D721Med (cell line): ENCODE data around the gene SREBF1.

ENCODE experiments used
- DNase-seq: peaks from one replicate; pipeline ENCODE4 v3.0.0; 2011; ENCODE audit warnings: low spot score; ENCODE audit not compliant: insufficient read length
- FAIRE-seq: peaks from 2 replicates; lab custom pipeline; 2011; peaks lifted over from hg19 to GRCh38; lab: Jason Lieb, UNC
- TF ChIP-seq, protein P1 (sequence below): IDR thresholded peaks from 2 replicates; pipeline ENCODE4 v1.5.1; 2012; ENCODE audit warnings: mild to moderate bottlenecking, control low read depth; ENCODE audit not compliant: insufficient read depth; ENCODE audit errors: missing control alignments

SREBF1 gene

DNA sequence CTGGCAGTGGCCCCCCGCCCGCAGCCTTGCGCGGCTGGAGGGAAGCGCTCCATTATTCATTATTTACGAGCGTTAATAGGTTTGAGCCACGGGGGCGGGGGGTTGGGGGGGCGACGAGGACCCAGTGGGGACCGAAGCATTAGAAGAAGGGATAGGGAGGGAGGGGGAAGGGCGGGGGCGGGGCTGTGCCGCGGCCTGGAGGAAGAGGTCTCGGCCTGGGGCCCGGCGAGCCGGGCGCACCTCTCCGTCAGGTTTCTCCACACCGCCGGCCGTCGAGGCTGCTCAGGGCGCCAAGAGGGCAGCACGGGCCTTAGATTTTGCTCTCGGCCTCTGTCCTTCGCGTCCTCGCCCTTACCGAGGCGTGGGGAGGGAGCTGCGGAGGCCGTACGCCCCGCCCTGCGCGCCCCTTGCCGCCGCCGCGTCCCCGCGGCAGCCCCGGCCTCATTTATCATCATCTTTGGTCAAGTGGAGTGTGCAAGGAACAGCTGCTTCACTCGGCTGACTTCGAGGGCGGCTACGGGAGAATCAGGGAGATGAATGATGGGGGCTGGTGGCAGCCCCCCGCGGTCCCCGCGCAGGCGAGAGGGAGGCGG, 54.2 kb downstream of the SREBF1 start:
- FAIRE-seq = no peak

DNA sequence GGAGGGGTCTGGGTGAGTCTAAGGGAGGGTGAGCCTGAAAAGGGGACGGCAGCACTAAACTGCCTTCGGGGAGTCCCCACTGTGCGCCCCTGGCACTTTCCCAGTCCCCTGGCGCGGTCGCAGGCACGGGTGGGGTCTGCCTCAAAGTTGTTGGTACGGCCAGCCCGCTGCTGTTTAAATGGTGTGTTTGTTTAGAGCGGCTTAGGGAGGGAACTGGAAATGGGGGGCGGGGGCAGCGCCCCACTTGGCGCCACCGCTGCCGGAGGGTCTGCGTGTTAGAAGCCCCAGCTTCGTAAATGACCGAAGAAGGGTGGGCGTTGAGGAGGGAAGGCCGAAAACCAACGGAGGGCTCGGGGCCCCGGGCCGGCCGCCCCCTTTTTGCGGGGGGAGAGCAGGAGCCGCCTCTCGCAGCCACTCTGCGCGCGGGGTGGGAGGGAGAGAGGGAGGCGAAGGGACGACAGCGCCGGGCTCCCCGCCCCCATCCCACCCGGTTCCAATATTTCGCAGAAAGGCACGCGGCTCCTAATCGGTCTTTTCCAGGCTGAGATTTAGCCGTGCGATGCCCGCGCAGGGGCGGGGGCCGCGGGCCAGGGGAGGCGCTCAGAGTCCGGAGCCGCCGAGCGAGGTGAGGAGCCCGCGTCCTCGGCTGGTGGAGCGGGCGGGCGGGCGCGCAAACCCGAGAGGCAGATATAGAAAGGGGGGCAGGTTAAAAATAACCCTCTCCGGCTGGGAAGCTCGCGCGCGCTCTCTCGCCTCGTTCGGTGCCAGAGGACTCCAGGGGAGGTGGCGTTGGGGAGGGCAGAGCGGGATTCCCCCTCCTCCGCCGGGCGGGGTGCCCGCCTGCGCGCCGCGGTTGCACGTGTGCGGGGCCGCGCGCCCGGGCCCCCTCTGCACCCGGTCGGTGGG, 54.9 kb downstream of the SREBF1 start:
- no peak for FAIRE-seq
- TF ChIP-seq, protein P1, sequence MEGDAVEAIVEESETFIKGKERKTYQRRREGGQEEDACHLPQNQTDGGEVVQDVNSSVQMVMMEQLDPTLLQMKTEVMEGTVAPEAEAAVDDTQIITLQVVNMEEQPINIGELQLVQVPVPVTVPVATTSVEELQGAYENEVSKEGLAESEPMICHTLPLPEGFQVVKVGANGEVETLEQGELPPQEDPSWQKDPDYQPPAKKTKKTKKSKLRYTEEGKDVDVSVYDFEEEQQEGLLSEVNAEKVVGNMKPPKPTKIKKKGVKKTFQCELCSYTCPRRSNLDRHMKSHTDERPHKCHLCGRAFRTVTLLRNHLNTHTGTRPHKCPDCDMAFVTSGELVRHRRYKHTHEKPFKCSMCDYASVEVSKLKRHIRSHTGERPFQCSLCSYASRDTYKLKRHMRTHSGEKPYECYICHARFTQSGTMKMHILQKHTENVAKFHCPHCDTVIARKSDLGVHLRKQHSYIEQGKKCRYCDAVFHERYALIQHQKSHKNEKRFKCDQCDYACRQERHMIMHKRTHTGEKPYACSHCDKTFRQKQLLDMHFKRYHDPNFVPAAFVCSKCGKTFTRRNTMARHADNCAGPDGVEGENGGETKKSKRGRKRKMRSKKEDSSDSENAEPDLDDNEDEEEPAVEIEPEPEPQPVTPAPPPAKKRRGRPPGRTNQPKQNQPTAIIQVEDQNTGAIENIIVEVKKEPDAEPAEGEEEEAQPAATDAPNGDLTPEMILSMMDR = no peak
- no peak for DNase-seq

More for the DNA sequence above, 54.2 kb downstream of the SREBF1 start:
- DNase-seq = no peak
- TF ChIP-seq, protein P1 = no peak

DNA sequence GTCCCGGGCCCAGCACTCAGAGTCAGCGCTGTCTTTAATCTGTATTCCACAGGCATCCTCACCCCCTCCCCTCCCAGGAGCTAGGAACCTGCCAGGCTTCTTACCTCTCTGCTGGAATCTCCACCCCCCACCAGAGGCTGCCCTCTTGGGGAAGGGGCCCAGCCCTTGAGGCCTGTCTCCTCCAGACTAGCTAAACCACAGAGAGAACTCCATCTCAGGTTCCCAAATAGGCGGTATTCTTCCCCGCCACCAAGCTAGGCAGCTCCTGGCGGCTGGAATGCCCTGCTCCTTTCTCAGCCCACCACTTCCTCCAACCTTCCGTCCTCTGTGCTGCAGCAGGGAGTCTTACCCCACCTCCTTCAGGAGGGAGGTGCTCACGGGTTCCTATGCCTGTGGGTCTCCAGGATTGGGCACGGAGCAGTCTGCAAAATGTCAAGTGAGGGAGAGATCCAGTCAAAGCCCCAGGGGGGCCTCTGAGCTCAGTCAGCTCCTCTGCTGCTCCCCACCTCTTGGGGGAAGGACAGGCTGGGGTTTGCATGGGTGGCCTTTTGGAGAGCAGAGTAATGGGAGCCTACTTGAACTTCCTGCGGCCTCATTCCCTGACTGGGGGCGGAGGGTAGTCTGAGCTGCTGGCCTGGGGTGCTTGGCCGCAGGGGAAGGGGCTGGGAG, 55.7 kb downstream of the SREBF1 start:
- FAIRE-seq (no peak), DNase-seq (no peak)
- TF ChIP-seq, protein P1 = no peak

DNA sequence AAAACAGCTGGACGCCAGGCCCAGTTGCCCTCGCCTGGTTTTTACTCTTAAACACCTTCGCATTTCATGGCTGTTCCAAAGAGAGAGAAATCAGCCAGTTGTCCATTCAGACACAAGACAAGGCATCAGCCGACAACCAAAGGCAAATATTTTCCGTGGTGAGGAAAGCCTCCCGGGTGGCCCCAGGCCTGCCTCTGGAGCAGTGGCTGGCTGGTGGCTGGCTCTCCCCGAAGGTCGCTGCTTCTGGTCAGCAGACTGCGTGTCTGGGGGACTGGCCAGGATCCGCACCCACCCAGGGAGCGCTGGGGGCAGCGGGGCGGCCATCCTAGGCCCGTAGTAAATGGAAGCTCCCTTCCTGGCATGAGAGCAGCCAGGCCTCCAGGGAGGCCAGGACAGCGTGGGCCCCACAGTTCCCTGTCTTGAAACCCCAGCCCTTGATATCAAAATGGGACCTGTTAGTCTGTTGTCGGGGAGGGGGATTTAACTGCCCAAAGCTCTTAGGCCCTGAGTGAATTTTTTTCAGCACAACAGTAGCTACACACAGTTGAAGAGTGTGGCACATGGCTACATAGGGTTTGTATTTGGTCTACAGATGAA, 57.7 kb downstream of the SREBF1 start:
- TF ChIP-seq, protein P1 = no peak
- no peak for DNase-seq
- no peak for FAIRE-seq

DNA sequence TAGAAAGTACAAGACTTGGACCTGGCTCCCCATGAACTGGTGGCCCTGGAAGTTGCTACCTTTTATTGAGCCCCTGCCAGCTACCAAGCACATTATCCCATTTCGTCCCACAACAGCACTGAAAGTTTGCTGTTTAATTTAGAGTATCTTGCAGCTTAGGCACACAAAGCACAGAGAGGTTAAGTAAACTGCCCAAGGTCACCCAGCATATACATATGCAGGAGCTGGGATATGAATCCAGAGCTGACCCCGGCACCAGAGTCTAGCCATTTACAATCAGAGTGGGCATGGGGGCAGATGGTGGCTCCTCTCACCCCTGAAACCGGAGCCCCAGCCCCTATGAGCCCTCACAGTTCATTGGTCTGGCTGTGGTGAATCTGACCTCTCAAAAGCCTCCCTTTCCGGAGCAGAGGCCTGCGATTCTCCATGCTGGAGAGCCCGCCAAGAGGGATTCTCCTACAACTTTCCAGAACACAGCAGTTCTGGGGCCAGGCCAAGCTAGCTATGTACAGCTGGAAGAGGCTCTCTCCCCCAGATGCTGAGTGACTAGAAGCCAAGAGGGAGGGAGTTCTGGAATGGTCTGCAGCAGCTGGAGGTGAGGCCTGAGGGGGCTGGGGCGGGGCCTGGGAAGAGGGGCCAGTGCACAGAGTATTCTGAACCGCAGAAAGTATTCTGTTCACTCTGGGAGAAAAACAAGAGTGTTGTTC, 58.3 kb downstream of the SREBF1 start:
- TF ChIP-seq, protein P1 = no peak
- DNase-seq = no peak
- no peak for FAIRE-seq

DNA sequence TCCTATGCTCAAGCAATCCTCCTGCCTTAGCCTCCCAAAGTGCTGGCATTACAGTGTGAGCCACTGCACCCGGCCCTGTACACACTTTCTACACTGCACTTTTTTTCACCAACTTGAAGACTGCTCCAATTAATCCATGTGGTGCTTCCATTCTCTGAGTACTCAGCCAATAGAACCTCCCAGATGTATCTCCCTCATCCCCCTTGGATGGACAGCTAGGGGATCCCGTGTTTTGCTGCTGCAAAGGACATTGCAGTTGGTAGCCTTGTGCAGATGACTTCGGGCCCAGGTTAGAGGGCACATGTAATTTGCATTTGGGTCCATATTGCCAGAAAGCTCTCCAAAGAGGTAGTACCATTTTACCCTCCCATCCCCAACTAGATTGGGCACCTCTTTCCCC, 59.9 kb downstream of the SREBF1 start:
- no peak for FAIRE-seq

More for the DNA sequence above, 59.9 kb downstream of the SREBF1 start:
- TF ChIP-seq, protein P1 = no peak
- DNase-seq = no peak
